ENCODE data around the gene FARSB. TPM values are rescaled to one million over a fixed set of nuclear protein-coding genes. Genes with fewer than 3 reads are reported as not detected.

The FARSB gene
- polyA plus RNA-seq, 3 donors, result 5.8 to 10.9 (median 8.4) TPM

GRCh38 chr2:222572751-222573174 is 83.1 kb downstream of the FARSB start:
- Mint-ChIP-seq H3K9me3 (no peaks in the 10 kb centered on the region), H3K4me3 (no peak overlapping the region), H3K36me3 (peaks cover 52 to 59% of the 10 kb centered on the region in 2 donors), H3K27me3 (ENCODE audit: low read depth in 3 of 3) (no peaks in the 10 kb centered on the region), H3K27ac (peak overlapping the region in 2 of 7 donors; percentile 27 to 58), H3K4me1 (peaks cover 3% of the 10 kb centered on the region)
- H3K79me2 ChIP-seq (ENCODE audit: insufficient read depth, low read length), result no peaks in the 10 kb centered on the region
- no peak for DNase-seq
- H3K27ac ChIP-seq (ENCODE audit: low read depth in 1 of 2, low read length in 2 of 2), result no peak overlapping the region
- H3K4me1 ChIP-seq (ENCODE audit: control insufficient read depth in 1 of 2, insufficient read depth in 2 of 2, low read length in 2 of 2), result no peaks in the 10 kb centered on the region
- H3K9me3 ChIP-seq (replicated peaks in 1 of 2; ENCODE audit: control insufficient read depth in 1 of 2, insufficient read depth in 1 of 2, low read length in 2 of 2), result no peaks in the 10 kb centered on the region
- H3K4me3 ChIP-seq (replicated peaks in 1 of 3; ENCODE audit: low read depth in 2 of 3, low read length in 3 of 3), result no peak overlapping the region
- no peaks in the 10 kb centered on the region for H4K20me1 ChIP-seq (ENCODE audit: insufficient read depth, low read length)
- TF ChIP-seq CTCF (IDR thresholded peaks at IDR 0.05), result no peak
- intact Hi-C loops (cut with micrococcal nuclease), result no loop called here
- no peaks in the 10 kb centered on the region for H3K27me3 ChIP-seq (ENCODE audit: control insufficient read depth in 2 of 2, insufficient read depth in 2 of 2, low read length in 2 of 2)
- H3K9ac ChIP-seq (ENCODE audit: insufficient read depth, low read length, poor library complexity, severe bottlenecking), result no peak overlapping the region
- H3K36me3 ChIP-seq (replicated peaks in 1 of 2; ENCODE audit: control insufficient read depth in 1 of 2, insufficient read depth in 2 of 2, low read length in 2 of 2), result peaks cover 28 to 79% of the 10 kb centered on the region in 2 donors
- H2AFZ ChIP-seq (ENCODE audit: insufficient read depth, low read depth, low read length, poor library complexity, severe bottlenecking), result no peak overlapping the region
- H3K4me2 ChIP-seq (replicated peaks; ENCODE audit: extremely low read depth, low read length, poor library complexity, severe bottlenecking), result no peak overlapping the region
- no CpG with 5 or more reads among the region's 1 CpG for WGBS (ENCODE audit: insufficient coverage)

GRCh38 chr2:222572264-222572721 is 83.6 kb downstream of the FARSB start:
- no peak for DNase-seq
- Histone ChIP-seq H3K27me3 (ENCODE audit: control insufficient read depth in 2 of 2, insufficient read depth in 2 of 2, low read length in 2 of 2) (no peaks in the 10 kb centered on the region), H4K20me1 (ENCODE audit: insufficient read depth, low read length) (no peaks in the 10 kb centered on the region), H3K4me2 (replicated peaks; ENCODE audit: extremely low read depth, low read length, poor library complexity, severe bottlenecking) (no peak overlapping the region), H2AFZ (ENCODE audit: insufficient read depth, low read depth, low read length, poor library complexity, severe bottlenecking) (no peak overlapping the region), H3K27ac (ENCODE audit: low read depth in 1 of 2, low read length in 2 of 2) (no peak overlapping the region), H3K9me3 (replicated peaks in 1 of 2; ENCODE audit: control insufficient read depth in 1 of 2, insufficient read depth in 1 of 2, low read length in 2 of 2) (no peaks in the 10 kb centered on the region), H3K9ac (ENCODE audit: insufficient read depth, low read length, poor library complexity, severe bottlenecking) (no peak overlapping the region), H3K79me2 (ENCODE audit: insufficient read depth, low read length) (no peaks in the 10 kb centered on the region), H3K36me3 (replicated peaks in 1 of 2; ENCODE audit: control insufficient read depth in 1 of 2, insufficient read depth in 2 of 2, low read length in 2 of 2) (peaks cover 25 to 79% of the 10 kb centered on the region in 2 donors), H3K4me3 (replicated peaks in 1 of 3; ENCODE audit: low read depth in 2 of 3, low read length in 3 of 3) (no peak overlapping the region), H3K4me1 (ENCODE audit: control insufficient read depth in 1 of 2, insufficient read depth in 2 of 2, low read length in 2 of 2) (no peaks in the 10 kb centered on the region)
- Mint-ChIP-seq H3K27me3 (ENCODE audit: low read depth in 3 of 3) (no peaks in the 10 kb centered on the region), H3K4me1 (peaks cover 3% of the 10 kb centered on the region), H3K9me3 (no peaks in the 10 kb centered on the region), H3K4me3 (no peak overlapping the region), H3K36me3 (peaks cover 55 to 58% of the 10 kb centered on the region in 2 donors), H3K27ac (no peak overlapping the region)
- WGBS (ENCODE audit: insufficient coverage), result 100% methylated on average over 6 of the region's 6 CpGs
- intact Hi-C loops (cut with micrococcal nuclease), result no loop called here
- TF ChIP-seq CTCF (IDR thresholded peaks at IDR 0.05), result no peak

Measured in CD14-positive monocyte (primary cell).